ENCODE results near the gene C11orf98.
"Not testable (repeated sequence)": the region's sequence is repeated elsewhere in the genome, so short reads cannot be mapped to it uniquely, and the experiment has no call there.

The C11orf98 gene

DNA sequence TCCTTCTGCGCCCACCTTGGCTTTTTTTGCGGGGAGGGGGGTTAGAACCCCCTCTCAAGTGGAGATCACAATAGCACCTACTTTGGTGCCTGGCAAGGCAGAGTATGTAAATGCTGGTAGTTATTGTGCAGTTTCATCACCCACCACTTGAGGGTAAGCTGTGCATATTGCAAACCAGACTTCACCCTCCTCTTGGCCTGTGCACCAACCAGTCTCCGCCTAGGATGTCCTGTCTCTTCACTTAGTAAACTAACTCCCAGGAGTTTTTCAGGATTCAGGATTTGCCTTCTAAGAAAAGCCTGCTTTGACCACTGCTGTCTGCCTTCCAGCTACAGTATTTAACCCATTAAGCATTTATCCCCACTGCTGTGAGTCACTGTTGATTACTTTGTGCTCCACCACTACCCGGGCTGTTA is 15.8 kb upstream of the C11orf98 start:
- DNase-seq, result peak; percentile 66

DNA sequence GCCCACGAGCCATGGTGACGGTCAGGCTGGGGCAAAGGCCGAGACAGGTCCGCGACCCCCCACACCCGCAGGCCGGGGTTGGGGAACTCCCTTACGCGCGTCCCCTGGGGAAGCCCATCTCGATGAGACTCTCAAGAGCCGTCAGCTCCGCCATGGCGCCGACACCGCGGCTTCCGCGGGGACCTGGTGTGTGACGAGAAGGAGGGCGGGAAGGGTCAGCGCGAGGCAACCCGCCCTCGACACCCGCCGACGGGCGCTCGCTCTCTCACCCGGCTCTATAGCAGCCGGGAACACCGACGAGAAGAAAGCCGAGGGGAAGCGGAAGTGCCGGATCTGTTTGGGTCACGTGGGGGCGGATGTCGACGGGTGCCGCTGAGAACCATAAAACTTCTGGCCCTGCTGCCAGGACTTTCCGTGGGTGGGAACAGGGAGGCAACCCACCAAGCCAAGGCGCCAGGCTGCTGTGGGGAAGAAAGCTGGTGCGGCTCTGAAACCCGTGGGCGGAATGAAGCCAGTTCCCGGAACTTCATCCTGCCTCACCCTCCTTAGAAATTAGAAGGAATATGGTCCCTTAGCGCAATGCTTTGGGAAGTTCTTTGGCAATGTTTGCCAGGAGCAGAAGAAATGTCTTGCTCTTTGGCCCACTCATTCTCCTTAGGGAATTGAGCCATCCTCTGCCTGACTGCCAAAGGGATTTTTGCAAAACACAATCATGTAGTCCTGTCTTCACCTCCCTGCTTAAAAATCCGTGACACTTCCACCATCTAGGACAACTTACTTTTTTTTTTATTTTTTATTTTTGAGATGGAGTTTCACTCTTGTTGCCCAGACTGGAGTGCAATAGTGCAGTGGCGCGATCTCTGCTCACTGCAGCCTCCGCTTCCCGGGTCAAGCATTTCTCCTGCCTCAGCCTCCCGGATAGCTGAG is 14.0 kb upstream of the C11orf98 start, which contains the start of gene UBXN1:
TSS of gene UBXN1 (minus strand) at position 304 of the 927 bp plus-strand sequence. CDS start at position 154, 150 bp downstream.
- DNase-seq, result peak; percentile 89

DNA sequence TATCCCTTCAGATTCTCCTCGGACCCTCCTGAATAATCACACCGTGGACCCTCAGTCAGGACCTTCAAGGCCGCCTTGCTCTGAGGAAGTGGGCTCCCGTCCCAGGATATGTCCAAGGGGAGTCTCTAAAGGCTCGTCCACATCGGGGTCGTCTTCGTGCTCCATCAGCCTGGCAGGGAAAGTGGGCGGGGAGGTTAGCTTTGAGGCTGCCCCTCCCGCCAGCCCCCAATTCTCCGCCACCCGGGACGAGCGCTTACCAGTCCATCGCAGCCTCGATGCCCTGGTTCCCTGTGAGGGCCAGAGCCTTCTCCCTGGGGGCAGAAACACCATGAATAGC is 13.4 kb upstream of the C11orf98 start:
- DNase-seq, result no peak

DNA sequence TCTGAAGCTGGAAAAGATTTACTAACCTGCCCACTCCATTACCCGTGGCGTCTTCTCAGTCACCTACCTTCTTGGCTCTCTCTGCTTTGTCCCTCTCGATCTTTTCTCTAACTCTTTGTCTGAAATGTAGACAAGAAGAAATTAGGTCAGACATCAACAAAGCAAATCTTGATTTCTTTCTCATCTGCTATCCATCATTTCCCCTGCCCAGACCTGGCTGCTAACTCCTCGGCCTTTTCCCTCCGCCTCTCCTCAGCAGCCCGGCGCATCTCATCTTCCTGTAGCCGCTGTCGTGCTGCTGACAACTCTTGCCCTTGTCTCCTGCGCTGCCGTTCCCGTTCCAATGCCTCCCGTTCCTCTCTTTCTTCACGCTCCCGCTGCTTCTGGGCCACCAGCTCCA is 12.7 kb upstream of the C11orf98 start:
- DNase-seq, result no peak

DNA sequence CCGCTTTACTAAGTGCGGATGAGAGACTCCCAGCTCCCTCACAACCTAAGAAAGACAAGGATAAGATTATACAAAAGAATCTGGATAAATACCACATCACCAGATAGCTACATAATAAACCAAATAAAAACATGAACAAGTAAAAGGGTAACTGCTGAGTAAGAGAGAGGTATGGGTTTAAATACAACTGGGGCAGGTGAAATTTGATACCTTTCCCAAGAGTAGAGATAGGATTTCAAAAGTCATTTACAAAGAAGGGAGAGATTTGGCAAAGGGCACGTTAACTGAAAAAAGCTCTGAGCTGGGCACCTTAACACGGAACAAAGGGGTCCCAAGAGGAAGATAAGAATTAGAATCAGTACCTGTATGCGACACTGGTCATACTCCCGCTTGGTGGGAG is 12.1 kb upstream of the C11orf98 start:
- DNase-seq, result no peak

DNA sequence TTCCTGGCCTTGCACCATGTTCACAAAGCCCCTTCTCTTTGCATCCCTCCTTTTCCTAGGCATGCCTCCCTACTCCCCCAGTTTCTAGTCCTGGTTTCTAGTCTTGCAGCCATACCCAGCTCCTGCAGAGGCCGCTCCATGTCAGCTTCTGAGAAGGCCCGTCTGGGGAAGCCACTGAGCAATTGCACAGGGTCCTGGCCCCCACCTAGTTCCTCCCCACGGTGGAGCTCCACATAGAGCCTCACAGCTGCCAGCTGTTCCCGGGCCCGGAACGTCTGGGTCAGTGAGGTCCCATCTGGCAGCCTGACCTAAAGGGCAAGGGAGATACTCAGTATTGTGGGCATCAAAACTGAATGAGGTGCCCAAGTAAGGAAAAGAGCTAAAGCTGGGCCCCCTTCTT is 11.7 kb upstream of the C11orf98 start:
- no peak for DNase-seq

DNA sequence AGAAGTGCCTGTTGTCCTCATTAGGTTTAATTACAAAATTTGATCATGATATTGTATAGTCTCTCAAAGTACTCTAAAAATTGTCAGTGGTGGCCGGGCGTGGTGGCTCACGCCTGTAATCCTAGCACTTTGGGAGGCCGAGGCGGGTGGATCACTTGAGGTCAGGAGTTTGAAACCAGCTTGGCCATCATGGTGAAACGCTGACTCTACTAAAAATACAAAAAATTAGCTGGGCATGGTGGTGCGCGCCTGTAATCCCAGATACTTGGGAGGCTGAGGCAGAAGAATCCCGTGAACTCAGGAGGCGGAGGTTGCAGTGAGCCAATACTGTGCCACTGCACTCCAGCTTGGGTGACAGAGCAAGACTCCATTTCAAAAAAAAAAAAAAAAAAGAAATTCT is 10.4 kb upstream of the C11orf98 start:
- not testable (repeated sequence) for DNase-seq

DNA sequence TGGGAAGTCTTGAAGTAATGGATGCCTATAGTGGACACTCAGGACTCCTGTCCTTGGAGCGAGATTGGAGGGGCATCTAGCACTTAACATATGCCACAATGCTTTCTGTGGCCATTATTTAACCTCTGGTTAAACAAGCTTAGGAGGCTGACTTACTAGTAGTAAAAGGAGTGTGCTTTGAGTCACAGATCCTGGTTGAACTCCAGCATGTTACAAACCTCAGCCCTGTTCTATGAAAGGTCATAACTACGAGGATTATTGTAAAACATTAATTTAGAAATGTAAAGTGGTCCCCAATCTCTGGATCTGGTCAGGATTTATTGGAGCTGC is 8.2 kb upstream of the C11orf98 start:
- DNase-seq, result no peak

DNA sequence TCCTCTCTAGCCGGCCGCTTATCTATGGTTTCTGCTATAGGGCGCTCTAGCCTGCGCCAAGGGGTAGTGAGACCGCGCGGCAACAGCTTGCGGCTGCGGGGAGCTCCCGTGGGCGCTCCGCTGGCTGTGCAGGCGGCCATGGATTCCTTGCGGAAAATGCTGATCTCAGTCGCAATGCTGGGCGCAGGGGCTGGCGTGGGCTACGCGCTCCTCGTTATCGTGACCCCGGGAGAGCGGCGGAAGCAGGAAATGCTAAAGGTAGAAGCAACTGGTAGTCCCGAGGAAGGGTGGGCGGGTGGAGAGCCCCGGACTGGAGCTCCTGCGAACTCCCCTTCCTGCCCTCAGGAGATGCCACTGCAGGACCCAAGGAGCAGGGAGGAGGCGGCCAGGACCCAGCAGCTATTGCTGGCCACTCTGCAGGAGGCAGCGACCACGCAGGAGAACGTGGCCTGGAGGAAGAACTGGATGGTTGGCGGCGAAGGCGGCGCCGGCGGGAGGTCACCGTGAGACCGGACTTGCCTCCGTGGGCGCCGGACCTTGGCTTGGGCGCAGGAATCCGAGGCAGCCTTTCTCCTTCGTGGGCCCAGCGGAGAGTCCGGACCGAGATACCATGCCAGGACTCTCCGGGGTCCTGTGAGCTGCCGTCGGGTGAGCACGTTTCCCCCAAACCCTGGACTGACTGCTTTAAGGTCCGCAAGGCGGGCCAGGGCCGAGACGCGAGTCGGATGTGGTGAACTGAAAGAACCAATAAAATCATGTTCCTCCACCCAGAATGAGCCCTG is 6.8 kb upstream of the C11orf98 start, which contains the start of the genes LBHD1 and UQCC3:
TSS of gene LBHD1 (minus strand) at position 660 of the 782 bp plus-strand sequence. CDS start 2,236 bp downstream, outside the sequence.
TSS of gene UQCC3 (plus strand) at position 66 of the 782 bp plus-strand sequence. CDS start at position 139, 73 bp downstream.
- peak; percentile 84 for DNase-seq

DNA sequence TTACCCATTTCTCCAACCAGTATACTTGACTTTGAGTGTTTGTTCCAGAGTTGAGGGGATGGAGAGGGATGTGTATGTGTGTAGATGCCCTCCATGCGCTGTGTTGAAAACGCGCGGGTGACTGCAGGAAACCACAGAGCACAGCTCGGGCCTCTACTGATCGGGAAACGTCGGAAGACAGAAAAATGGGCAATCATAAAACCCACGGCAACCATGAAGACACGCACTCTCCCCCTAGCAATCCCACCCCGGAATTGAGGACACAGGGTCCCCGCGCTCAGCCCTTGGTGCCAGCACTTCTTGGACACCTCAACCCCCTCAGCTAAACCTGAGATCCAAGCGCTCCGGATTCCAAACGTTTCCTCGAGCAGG is 6.2 kb upstream of the C11orf98 start:
- no peak for DNase-seq

DNA sequence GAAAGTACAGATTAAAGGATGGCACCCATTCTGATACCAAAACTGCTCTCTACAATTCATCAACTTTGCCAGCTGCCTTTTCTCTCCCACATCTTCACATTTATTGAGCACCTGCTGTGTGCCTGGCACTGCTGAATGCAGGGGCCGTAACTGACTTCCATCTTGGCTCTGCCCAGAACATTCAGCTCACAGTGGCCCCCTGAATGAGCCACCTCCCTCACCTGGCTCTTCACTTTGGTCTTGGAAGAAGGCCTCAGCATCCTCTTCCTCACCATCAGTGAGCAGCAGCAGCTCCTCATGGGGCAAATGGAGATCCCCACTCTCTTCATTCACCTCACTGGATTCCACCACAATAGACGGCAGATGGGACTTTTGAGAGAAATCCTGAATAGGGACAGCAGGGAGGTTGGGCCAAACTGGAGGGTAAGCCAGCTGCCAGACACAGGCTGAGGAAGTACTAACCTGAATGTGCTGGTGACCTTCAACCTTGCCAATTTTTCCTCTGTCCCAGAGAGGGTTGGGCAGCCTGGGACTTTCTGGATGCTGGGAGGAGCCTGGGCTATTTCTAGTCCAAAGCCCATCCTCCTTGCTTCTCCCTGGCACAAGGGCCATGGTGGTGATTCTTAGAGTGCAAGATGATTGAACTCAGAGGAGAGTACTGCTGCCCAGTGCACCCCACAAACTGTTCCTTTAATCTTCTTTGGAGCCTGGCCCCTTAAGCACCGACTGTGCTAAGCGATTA is 4.6 kb upstream of the C11orf98 start:
- DNase-seq, result no peak

DNA sequence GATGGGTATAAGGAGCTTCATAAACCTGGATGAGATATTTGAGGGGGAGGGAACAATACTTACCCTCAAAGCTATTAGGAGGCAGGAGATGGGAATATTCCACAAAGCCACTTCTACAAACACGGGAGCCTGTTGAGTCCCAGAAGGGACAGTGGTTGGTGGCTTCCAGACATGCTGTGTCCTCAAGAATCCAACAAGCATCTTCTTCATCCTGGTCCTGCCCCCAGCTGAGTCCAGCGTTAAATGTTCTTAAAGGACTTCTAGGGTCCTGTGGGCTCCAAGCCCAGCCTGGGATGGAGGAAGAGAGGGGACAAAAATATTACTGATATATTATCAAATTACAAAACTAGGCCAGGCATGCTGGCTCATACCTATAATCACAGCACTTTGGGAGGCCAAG is 2.5 kb upstream of the C11orf98 start:
- no peak for DNase-seq

DNA sequence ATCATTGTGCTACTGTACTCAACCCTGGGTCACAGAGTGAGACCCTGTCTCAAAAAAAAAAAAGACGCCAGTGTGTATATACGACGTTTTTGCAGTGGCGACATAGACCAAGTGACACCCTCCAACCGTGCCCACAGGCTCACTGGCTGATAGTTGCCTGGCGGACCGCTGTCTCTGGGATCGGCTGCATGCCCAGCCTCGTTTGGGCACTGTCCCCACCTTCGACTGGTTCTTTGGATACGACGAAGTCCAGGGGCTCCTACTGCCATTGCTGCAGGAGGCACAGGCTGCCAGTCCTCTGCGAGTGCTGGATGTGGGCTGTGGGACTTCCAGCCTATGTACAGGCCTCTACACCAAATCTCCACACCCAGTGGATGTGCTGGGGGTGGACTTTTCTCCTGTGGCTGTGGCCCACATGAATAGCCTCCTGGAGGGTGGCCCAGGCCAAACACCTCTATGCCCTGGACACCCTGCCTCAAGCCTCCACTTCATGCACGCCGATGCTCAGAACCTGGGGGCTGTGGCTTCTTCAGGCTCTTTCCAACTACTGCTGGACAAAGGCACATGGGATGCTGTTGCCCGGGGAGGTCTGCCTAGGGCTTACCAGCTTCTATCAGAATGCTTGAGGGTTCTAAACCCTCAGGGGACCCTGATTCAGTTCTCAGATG is 1.4 kb upstream of the C11orf98 start:
- DNase-seq, result no peak

DNA sequence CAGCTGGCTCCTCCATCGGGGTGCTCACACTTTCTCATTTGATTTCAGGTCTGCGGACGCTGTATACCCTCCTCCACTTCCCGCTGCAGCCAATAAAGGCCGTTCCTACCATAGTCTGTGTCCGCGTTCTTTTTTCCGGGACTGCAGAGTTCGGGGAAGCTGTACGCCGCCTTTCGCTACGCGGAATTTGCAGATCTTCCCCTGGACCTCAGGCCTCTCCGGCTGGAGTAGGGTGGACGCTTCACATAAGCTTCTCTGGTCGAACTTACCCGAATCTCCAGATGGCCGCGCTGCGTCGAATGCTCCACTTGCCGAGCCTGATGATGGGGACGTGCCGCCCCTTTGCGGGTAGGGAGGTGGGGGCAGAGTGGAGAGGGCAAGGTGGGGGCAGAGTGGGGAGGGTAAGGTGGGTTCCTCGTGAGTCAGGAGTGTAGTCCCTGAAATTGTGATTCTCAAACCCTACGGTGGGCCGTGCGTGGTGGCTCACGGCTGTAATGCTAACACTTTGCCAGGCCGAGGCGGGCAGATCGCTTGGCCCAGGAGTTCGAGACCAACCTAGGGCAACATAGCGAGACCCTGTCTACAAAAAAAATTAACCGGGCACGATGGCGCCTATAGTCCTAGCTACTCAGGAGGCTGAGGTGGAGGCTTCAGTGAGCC is 719 bp upstream of the C11orf98 start:
- peak; percentile 72 for DNase-seq

DNA sequence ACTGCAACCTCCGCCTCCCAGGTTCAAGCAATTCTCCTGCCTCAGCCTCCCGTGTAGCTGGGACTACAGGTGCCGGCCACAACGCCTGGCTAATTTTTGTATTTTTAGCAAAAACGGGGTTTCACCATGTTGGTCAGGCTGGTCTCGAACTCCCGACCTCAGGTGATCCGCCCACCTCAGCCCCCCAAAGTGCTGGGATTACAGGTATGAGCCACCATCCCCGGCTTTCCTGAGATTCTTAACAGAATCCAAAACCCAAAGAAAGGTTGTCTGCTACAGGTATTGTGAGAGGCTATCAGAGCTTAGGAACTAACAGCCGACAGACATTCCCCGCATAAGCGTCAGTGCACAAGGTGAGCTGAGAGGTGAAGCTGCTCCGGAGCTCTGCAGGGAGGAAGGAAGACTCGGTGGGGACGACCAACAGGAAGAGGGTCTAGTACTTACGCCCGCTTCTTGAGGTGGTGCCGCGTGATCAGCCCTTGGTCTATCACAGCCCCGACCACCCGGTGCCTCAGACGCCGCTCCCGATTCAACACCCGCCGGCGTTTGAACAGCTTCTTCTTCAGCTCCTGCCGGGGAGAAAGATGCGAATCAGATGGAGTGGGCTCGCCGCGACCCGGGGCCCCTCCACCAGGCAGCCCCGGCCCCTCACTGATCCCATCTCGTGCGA is 470 bp downstream of the C11orf98 start:
- peak; percentile 70 for DNase-seq

DNA sequence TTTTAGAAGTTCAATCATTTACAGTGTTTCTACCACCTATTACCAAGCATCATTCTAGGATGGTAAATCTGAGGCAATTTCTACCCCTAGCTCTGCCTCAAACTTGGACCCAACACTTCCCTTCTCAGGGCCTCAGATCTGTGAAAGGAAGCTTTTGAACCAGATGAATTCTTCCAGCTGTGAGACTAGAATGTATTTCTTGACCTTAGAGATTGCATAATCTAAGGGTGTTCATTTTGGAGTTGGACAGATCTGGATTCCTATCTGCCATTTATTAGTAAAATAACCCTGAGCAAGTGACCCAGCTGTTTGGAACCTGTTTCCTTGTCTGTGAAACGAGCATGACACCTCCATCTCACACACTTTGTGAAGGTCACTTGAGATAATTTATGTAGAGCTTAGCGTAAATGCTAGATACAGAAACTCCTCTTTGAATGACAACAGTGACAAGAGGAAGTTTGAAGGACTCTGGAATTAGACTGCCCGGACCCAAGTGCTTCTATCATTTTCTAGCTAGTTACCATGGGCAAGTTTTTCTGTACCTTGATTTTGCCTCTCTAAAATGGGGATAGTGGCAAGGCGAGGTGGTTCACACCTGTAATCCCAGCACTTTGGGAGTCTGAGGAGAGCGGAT is 8.1 kb downstream of the C11orf98 start:
- DNase-seq, result no peak

DNA sequence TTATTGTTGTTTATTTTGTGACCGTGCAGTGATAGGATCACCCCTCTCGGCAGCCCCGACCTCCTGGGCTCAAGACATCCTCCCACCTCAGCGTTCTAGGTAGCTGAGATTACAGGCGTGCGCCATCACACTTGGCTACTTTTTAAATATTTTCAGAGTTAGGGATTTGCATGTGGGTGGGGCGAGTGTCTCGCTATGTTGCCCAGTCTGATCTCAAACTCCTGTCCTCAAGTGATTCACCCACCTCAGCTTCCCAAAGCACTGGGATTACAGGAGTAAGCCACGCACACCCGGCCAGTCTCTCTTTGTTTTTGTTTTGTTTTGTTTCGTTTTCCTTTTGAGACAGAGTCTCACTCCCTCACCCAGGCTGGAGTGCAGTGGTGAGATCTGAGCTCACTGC is 10.7 kb downstream of the C11orf98 start:
- no peak for DNase-seq

DNA sequence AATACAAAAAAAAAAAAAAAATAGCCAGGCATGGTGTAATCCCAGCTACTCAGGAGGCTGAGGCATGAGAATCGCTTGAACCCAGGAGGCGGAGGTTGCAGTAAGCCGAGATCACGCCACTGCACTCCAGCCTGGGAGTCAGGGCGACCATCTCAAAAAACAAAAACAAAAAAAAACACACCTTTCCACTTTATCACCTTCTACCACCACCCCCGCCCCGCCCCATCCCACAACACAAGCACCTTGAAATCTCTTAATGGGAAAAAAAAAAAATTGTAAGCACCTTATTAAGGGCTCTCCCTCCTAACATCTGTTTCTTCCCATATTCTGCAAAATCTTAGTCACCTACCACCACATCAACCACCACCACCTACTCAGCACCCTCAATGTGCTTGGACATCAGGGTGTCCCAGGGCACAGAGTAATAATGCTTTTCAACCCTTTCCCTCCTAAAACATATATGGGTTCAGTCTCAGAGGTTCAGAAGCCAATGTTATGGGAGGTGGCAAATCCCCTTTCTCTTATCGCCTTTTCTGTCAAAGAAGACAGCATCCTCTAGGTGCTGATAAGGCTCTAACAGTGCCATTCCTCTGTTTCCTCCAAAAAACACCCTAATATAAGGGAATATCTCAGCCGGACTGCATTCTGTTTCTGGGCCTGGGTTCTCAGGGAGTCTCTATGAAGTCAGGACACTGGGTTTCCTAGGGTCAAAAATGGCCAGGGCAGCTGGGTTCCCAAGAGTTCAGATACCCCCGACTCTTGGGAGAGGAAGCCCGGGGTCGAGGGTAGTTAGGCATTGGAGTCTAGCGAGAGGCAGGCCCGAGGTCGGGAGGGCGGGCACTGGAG is 12.6 kb downstream of the C11orf98 start:
- peak; percentile 78 for DNase-seq

DNA sequence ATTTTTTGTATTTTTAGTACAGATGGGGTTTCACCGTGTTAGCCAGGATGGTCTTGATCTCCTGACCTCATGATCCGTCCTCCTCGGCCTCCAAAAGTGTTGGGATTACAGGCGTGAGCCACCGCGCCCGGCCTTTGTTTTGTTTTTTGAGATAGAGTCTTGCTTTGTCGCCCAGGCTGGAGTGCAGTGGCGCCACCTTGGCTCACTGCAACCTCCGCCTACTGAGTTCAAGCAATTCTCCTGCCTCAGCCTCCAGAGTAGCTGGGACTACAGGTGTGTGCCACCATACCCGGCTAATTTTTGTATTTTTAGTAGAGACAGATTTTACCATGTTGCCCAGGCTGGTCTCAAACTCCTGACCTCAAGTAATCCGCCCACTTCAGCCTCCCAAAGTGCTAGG is 14.7 kb downstream of the C11orf98 start:
- not testable (repeated sequence) for DNase-seq

DNA sequence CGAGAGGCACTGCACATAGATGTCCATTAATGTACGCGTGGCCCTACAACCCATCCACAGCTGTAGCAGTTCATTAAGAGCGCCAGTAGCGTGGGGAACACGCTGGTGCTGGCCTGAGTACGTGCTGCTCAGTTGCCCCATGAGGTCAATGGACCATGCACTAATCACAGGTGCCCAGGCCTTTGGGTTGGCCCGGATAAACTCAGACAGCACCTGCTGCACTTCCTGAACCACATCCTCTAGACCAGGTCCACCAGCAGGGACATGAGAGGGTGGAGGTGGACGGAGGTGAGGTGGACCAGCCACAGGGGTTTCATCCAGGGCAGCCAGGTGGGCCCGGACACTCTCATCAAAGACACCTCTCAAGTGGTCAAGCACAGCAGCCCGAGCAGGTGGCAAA is 15.5 kb downstream of the C11orf98 start:
- no peak for DNase-seq

Data from CD4-positive, alpha-beta T cell treated with Interleukin-17A for 1 hour (primary cell).